Stomach (tissue), 4 donors: ENCODE results near the gene ADD3.

ENCODE experiments used
- POLR2A ChIP-seq, 4 donors: fragments of 450-650 bp; IDR thresholded peaks; one replicate each; pipeline ENCODE4 v1.6.1; 2016; ENCODE audit warnings: antibody characterized with exemption in 4 of 4, control low read depth in 2 of 4, mild to moderate bottlenecking in 1 of 4, moderate library complexity in 1 of 4
- TF ChIP-seq, protein P1 (sequence below), 7 experiments: fragments of 450-650 bp in 4 of 7; fragments of 200-600 bp in 3 of 7; sonication (generic) in 3 of 7; IDR thresholded peaks; one replicate each; pipeline ENCODE4 v1.5.1; 2016 to 2019; ENCODE audit warnings: antibody characterized with exemption in 7 of 7, control low read depth in 2 of 7, mild to moderate bottlenecking in 1 of 7

DNA sequence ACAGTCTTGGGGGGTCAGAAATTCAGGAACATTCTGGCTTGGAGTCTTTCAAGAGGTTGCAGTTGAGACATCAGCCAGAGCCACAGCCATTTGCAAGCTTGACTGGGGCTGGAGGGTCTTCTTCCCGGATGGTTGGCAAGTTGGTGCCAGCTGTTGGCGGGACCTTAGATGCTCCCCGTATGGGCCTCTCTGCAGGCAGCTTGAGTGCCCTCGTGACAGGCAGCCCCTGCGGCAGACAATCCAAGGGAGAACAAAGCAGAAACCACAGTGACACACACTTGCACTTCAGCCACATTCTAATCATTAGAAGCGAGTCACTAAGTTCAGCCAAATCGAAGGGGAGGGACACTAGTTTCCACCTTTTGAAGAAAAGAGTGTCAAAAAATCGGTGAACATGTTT, 140.2 kb downstream of the ADD3 start:
- TF ChIP-seq POLR2A (IDR thresholded peaks at IDR 0.05), result no peak
- TF ChIP-seq, protein P1, sequence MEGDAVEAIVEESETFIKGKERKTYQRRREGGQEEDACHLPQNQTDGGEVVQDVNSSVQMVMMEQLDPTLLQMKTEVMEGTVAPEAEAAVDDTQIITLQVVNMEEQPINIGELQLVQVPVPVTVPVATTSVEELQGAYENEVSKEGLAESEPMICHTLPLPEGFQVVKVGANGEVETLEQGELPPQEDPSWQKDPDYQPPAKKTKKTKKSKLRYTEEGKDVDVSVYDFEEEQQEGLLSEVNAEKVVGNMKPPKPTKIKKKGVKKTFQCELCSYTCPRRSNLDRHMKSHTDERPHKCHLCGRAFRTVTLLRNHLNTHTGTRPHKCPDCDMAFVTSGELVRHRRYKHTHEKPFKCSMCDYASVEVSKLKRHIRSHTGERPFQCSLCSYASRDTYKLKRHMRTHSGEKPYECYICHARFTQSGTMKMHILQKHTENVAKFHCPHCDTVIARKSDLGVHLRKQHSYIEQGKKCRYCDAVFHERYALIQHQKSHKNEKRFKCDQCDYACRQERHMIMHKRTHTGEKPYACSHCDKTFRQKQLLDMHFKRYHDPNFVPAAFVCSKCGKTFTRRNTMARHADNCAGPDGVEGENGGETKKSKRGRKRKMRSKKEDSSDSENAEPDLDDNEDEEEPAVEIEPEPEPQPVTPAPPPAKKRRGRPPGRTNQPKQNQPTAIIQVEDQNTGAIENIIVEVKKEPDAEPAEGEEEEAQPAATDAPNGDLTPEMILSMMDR (IDR thresholded peaks at IDR 0.05), result no peak
